ENCODE measurements around the gene GREB1.

Gene GREB1

GRCh38 chr2:11537951-11538350 lies 4.1 kb downstream of the GREB1 start:
- DNase-seq (ENCODE audit: low read depth) = no peak
- no peak for TF ChIP-seq CTCF (IDR thresholded peaks at IDR 0.05; ENCODE audit: low read depth, low read length, missing control alignments)
- no peak overlapping the region for H3K4me3 ChIP-seq (ENCODE audit: low read depth, low read length)

GRCh38 chr2:11539317-11540147 lies 5.7 kb downstream of the GREB1 start:
- no peak for DNase-seq (ENCODE audit: low read depth)
- H3K4me3 ChIP-seq (ENCODE audit: low read depth, low read length) = no peak overlapping the region
- TF ChIP-seq CTCF (IDR thresholded peaks at IDR 0.05; ENCODE audit: low read depth, low read length, missing control alignments) = no peak

- no peak overlapping the region for H3K4me3 ChIP-seq (ENCODE audit: low read depth, low read length)
- DNase-seq (ENCODE audit: low read depth) = no peak
- TF ChIP-seq CTCF (IDR thresholded peaks at IDR 0.05; ENCODE audit: low read depth, low read length, missing control alignments) = no peak
Measured at GRCh38 chr2:11540148-11540995, 6.5 kb downstream of the GREB1 start.

GRCh38 chr2:11540996-11541692 lies 7.3 kb downstream of the GREB1 start:
- DNase-seq (ENCODE audit: low read depth) = no peak
- TF ChIP-seq CTCF (IDR thresholded peaks at IDR 0.05; ENCODE audit: low read depth, low read length, missing control alignments) = no peak
- no peak overlapping the region for H3K4me3 ChIP-seq (ENCODE audit: low read depth, low read length)

DNA sequence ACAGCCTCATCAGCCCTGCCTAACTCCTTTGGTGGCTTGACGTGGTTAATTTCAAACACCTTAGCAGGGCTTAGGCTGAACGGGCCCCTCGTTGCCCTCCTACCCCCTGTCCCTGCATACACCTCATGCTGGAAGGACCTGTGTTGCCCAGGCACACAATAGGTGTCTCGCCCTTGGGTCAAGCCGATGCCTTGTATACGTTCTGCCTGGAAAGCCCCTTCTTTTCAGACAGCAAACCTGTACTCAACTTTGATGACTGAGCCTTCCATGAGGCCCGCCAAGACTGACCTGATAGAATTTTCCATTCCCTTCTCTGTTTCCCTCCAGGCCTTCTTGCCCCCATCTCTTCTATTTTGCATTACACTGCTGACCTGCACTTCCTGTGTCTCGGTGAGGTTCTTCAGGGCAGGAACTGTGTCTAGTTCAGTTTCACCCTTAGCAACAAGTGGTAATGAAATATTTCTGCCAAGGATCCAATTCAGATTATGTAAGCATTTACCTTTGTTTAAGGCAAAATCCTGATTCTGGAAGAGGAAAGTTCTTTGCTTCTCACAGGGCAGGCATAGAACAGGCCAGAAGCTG lies 7.9 kb downstream of the GREB1 start:
- DNase-seq (ENCODE audit: low read depth) = no peak
- H3K4me3 ChIP-seq (ENCODE audit: low read depth, low read length) = no peak overlapping the region
- no peak for TF ChIP-seq CTCF (IDR thresholded peaks at IDR 0.05; ENCODE audit: low read depth, low read length, missing control alignments)

GRCh38 chr2:11542275-11542819 lies 8.5 kb downstream of the GREB1 start:
- H3K4me3 ChIP-seq (ENCODE audit: low read depth, low read length) = no peak overlapping the region
- no peak for TF ChIP-seq CTCF (IDR thresholded peaks at IDR 0.05; ENCODE audit: low read depth, low read length, missing control alignments)
- DNase-seq (ENCODE audit: low read depth) = no peak
